D721Med (cell line): ENCODE measurements around the gene KRTAP19-8.

ENCODE experiments used
- DNase-seq: peaks from one replicate; pipeline ENCODE4 v3.0.0; 2011; ENCODE audit warnings: low spot score; ENCODE audit not compliant: insufficient read length
- FAIRE-seq: peaks from 2 replicates; lab custom pipeline; 2011; peaks lifted over from hg19 to GRCh38; lab: Jason Lieb, UNC
- TF ChIP-seq, protein P1 (sequence below): IDR thresholded peaks from 2 replicates; pipeline ENCODE4 v1.5.1; 2012; ENCODE audit warnings: mild to moderate bottlenecking, control low read depth; ENCODE audit not compliant: insufficient read depth; ENCODE audit errors: missing control alignments

KRTAP19-8 gene

DNA sequence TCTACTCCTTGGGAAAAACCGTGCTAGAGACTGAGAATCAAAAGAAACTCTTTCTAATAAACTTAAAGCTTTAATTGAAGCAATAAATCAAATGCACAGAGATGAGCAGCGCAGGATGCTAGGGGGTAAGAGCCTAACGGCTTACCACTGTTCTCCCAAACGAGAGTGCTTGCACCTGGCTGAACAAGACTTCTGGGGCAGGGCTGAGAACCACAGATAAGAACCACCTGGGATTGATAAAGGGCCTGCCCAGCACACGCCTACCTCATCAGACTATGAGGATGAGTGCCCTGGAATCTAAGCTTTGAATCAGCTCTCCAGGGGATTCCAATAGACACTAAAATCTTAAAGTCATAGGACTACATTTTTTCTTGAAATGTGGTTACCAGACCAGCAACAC, 43.3 kb downstream of the KRTAP19-8 start:
- TF ChIP-seq, protein P1, sequence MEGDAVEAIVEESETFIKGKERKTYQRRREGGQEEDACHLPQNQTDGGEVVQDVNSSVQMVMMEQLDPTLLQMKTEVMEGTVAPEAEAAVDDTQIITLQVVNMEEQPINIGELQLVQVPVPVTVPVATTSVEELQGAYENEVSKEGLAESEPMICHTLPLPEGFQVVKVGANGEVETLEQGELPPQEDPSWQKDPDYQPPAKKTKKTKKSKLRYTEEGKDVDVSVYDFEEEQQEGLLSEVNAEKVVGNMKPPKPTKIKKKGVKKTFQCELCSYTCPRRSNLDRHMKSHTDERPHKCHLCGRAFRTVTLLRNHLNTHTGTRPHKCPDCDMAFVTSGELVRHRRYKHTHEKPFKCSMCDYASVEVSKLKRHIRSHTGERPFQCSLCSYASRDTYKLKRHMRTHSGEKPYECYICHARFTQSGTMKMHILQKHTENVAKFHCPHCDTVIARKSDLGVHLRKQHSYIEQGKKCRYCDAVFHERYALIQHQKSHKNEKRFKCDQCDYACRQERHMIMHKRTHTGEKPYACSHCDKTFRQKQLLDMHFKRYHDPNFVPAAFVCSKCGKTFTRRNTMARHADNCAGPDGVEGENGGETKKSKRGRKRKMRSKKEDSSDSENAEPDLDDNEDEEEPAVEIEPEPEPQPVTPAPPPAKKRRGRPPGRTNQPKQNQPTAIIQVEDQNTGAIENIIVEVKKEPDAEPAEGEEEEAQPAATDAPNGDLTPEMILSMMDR, result no peak
- DNase-seq (no peak), FAIRE-seq (no peak)

DNA sequence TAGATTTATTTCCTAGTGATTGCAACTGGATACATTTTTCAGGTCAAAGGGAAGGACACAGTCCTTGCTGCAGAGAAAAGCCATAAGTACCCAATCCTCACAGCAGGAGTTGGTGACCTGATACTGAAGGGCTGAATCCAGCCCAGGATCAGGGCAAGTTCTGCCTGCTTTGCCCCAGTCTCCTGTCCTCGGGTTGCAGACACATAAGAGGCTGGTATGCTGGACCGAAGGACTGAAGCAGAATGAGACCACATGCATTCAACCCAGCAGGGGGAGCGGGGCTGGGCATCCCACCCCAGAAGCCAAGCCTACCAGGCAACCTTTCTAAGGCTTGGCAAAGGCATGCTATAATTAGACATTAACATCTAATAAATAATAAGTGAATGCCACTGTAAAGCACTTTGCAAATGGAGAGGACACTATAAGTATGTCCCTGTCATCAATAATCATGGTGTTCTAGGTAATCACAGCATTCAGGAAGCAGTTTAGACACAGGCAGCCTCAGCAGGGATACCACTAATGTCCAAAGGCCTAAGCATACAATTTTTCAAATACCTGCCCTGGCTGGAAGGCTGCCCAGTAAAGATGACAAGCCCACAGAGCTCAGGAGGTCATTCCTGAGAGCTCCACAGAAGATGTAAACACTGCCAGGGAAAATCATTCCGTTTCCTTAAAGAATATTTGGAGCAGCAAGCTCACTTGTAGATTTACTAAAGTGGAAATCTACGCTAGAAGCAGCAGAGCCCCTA, 47.6 kb downstream of the KRTAP19-8 start:
- DNase-seq (no peak), FAIRE-seq (no peak)
- TF ChIP-seq, protein P1, result no peak

DNA sequence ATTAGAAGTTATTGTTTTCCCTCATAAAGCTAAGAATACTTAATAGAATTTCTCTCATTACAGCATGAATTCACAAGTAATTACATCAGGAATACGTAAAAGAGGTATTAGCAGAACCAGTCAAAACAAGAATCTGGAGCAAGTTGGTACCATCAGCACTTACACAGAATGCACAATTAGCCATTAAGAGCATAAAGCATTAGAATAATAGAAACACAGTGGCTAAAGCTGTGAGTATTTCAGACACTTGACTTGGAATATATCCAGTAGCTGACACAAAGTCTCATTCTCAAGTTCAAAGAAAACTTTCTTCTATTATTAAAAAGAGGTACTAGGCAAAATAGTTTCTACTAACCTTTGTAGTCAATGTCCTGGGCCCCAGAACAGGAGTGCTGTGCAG, 49.6 kb downstream of the KRTAP19-8 start:
- no peak for FAIRE-seq
- TF ChIP-seq, protein P1, result no peak
- DNase-seq, result no peak
